Measurements from ENCODE around the gene WDFY1.

DNA sequence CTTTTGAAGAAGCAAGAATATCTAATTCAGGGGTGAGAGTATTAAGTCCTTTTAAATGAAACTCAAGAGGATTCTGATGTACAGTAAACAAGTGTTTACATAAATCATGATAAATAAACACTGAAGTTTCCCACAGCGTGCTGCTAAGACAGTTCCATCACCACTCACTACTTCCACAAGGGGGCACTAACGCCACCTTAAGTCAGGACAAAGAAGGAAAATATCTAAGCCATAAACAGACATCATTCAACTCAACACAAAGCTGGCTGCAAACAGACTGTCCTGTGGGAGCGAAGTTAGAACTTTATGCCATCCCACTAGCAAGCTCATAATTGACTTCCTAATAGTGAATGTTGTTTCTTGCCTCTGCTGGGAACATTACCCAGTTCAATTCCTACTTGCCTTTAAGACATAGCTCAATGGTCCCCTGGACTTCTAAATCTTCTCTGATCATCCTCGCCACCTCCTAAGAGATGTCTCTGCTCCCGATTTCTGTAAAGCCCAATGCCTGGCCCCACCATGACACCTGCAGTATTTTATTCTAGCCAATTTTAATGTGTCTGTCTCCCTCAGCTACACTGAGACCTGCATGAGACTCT lies 48.6 kb upstream of the WDFY1 start:
- no peak for TF ChIP-seq SUZ12 (IDR thresholded peaks at IDR 0.05; ENCODE audit: extremely low read depth, insufficient read depth, insufficient read length)
- no peak for TF ChIP-seq YY1 (IDR thresholded peaks at IDR 0.05; ENCODE audit: insufficient read depth, insufficient read length)
